COLO829 (cell line): ENCODE results near the gene SOX15.
A peak's percentile ranks its signal among the peaks of the same experiment; 100 is the strongest.

Experiments
- DNase-seq: peaks from one replicate; pipeline ENCODE4 v3.0.0; 2012; ENCODE audit warnings: low spot score

SOX15 gene

GRCh38 chr17:7577327-7578199 lies 12.3 kb downstream of the SOX15 start:
- no peak for DNase-seq

GRCh38 chr17:7576432-7576937 lies 13.4 kb downstream of the SOX15 start:
- DNase-seq, result no peak

- DNase-seq, result no peak
These were observed 13.9 kb downstream of the SOX15 start for GRCh38 chr17:7575959-7576358.

- no peak for DNase-seq
These were observed 14.4 kb downstream of the SOX15 start for GRCh38 chr17:7575481-7575883.

GRCh38 chr17:7574176-7574953 lies 15.5 kb downstream of the SOX15 start:
- no peak for DNase-seq

- peak; percentile 88 for DNase-seq
These were observed 16.4 kb downstream of the SOX15 start for GRCh38 chr17:7573324-7574080.

GRCh38 chr17:7572588-7573323 lies 17.1 kb downstream of the SOX15 start:
- DNase-seq, result peak; percentile 98

GRCh38 chr17:7572338-7572587 lies 17.6 kb downstream of the SOX15 start:
- DNase-seq, result no peak

- no peak for DNase-seq
These were observed 19.5 kb downstream of the SOX15 start for GRCh38 chr17:7570351-7570750.

- DNase-seq, result no peak
These were observed 20.3 kb downstream of the SOX15 start for GRCh38 chr17:7569571-7569970.

GRCh38 chr17:7563115-7563869 lies 26.6 kb downstream of the SOX15 start:
- DNase-seq, result no peak

GRCh38 chr17:7562208-7562605 lies 27.7 kb downstream of the SOX15 start:
- DNase-seq, result no peak

- peak; percentile 98 for DNase-seq
These were observed 28.2 kb downstream of the SOX15 start, which contains the start of gene SENP3 for GRCh38 chr17:7561589-7562207. Gene SENP3 (plus strand): TSS chr17:7561919. CDS start chr17:7563077, 1,158 bp downstream.

- DNase-seq, result peak; percentile 95
These were observed 28.8 kb downstream of the SOX15 start for GRCh38 chr17:7561028-7561575.

GRCh38 chr17:7560172-7561027 lies 29.5 kb downstream of the SOX15 start:
- DNase-seq, result no peak

- no peak for DNase-seq
These were observed 30.3 kb downstream of the SOX15 start for GRCh38 chr17:7559320-7560171.

GRCh38 chr17:7558544-7559319 lies 31.2 kb downstream of the SOX15 start, which contains the start of gene TNFSF13:
Gene TNFSF13 (plus strand): TSS chr17:7558750. CDS start chr17:7559040, 290 bp downstream.
- no peak for DNase-seq
